Measurements from ENCODE around the gene PAX4.

PAX4 gene

GRCh38 chr7:127629268-127629854, 11.4 kb upstream of the PAX4 start:
- DNase-seq (ENCODE audit: low spot score), result peak; percentile 65

- DNase-seq (ENCODE audit: low spot score), result no peak
These were observed 10.5 kb upstream of the PAX4 start for GRCh38 chr7:127628445-127628844.

GRCh38 chr7:127625331-127625730, 7.4 kb upstream of the PAX4 start:
- no peak for DNase-seq (ENCODE audit: low spot score)

GRCh38 chr7:127620406-127621233, 2.7 kb upstream of the PAX4 start:
- DNase-seq (ENCODE audit: low spot score), result no peak

GRCh38 chr7:127619681-127620405, 1.9 kb upstream of the PAX4 start:
- no peak for DNase-seq (ENCODE audit: low spot score)

- DNase-seq (ENCODE audit: low spot score), result no peak
These were observed 833 bp upstream of the PAX4 start for GRCh38 chr7:127618775-127619174.

GRCh38 chr7:127616724-127617123, 1.2 kb downstream of the PAX4 start:
- DNase-seq (ENCODE audit: low spot score), result no peak

- DNase-seq (ENCODE audit: low spot score), result no peak
These were observed 5.7 kb downstream of the PAX4 start for GRCh38 chr7:127612263-127612662.

GRCh38 chr7:127609297-127609696, 8.6 kb downstream of the PAX4 start:
- DNase-seq (ENCODE audit: low spot score), result no peak

DNA sequence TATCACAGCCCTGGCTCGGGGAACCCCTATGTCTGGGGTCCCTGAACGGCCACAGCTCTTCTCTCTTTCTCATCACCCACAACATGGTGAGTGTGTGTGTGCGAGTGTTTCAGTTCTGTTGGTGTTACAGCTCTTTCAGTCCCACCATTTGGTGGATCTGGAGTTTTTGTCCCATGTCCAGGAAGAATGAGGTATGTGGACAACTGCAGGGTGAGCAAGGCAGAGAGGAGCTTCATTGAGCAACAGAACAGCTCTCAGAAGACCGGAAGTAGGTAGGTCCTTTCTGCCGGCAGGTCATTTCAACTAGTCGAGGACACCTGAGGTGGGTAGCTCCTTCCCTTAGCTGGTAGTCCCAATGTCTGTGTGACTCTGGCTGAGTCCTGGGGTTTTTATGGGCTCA, 9.5 kb downstream of the PAX4 start:
- DNase-seq (ENCODE audit: low spot score), result no peak

DNA sequence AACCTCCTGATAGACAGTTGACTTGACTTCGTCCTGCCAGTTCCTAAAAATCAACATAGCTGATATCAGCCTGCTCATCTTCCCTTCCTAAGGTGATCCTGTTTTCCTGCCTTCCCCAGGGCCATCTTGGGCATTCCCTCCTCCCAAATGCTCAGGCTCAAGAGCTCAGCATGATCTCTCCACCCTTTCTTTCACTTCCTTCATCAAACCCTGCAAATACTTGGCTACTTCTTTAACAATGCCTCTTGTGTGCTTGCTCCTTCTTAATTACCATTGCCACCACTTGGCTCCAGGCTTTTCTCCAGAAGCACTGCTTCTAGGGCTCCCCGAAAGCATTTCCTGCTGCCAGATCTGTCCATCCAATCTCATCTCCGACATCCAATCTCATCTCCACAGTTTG, 17.1 kb downstream of the PAX4 start:
- no peak for DNase-seq (ENCODE audit: low spot score)

GRCh38 chr7:127598318-127598717, 19.6 kb downstream of the PAX4 start:
- no peak for DNase-seq (ENCODE audit: low spot score)

DNA sequence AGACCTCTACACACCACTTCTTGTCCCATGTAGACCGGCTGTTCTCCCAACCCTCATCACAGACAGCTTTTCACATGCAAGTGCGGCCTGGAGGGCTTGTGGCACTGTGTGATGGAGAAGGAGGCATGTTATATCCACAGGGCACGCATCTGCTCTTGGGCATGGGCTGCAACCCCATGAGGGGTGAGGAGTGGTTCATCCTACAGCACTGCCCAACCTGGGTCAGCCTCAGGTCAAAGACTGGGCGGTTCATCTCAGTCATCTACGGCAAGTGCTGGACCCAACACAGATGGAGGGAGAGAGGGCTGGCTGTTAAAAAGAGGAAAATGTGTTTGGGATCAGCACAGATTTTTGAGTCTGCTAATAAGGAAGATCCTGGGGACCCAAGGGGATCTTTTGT, 22.2 kb downstream of the PAX4 start:
- DNase-seq (ENCODE audit: low spot score), result no peak

DNA sequence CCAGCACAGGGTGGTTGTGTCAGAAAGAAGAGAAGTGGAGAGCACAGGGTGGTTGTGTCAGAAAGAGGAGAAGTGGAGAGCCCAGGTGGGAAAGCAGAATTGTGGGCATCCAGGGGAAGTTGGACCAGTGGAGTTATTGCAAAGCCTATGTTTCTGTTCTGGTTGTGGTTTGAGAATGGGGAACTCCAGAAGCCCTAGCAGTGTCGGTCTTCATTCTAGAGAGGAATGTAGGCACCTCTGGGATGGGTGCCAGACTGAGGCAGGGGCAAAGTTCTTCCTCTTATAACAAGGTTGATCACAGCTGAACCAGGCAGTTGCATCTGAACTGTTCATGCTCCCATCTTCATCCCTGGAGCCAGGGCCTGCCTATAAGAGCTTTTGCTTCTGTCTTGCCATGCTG, 23.5 kb downstream of the PAX4 start:
- no peak for DNase-seq (ENCODE audit: low spot score)

GRCh38 chr7:127592550-127592949, 25.4 kb downstream of the PAX4 start:
- no peak for DNase-seq (ENCODE audit: low spot score)

- no peak for DNase-seq (ENCODE audit: low spot score)
These were observed 26.4 kb downstream of the PAX4 start for GRCh38 chr7:127591591-127591990.

DNA sequence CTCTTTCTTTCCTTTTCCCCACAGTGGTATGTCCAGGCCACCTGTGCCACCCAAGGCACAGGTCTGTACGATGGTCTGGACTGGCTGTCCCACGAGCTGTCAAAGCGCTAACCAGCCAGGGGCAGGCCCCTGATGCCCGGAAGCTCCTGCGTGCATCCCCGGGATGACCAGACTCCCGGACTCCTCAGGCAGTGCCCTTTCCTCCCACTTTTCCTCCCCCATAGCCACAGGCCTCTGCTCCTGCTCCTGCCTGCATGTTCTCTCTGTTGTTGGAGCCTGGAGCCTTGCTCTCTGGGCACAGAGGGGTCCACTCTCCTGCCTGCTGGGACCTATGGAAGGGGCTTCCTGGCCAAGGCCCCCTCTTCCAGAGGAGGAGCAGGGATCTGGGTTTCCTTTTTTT, 26.8 kb downstream of the PAX4 start:
- no peak for DNase-seq (ENCODE audit: low spot score)

- no peak for DNase-seq (ENCODE audit: low spot score)
These were observed 28.0 kb downstream of the PAX4 start for GRCh38 chr7:127589896-127590295.

- peak; percentile 79 for DNase-seq (ENCODE audit: low spot score)
These were observed 29.1 kb downstream of the PAX4 start for GRCh38 chr7:127588697-127589482.

DNA sequence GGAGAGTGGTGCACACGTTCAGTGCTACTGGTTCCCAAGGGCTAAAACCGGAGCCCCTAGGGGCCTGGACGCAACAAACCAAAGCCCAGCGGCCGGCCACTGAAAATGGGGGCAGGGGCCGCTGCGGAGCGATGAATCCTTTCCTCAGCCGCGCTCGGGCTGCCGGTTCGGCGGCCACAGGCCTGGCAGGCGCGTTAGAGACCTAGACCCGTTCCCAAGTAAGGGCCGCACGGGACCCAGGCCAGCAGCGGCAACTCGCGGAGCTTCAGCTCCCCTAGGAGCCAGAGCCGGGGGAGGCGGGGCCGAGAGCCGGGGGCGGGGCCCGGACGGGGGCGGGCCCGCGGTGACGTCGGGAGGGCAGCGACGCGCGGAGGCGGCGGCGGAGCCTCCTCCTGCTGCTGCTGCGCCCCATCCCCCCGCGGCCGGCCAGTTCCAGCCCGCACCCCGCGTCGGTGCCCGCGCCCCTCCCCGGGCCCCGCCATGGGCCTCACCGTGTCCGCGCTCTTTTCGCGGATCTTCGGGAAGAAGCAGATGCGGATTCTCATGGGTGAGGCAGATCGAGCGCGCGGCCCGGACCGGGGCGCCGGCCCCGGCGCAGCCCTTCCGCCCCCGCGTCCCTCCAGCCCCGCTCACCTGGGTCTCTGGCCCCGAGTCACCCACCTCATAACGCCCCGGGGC, 29.8 kb downstream of the PAX4 start, which contains the start of gene ARF5:
TSS of gene ARF5 (plus strand) at position 393 of the 678 bp plus-strand sequence. CDS start at position 481, 88 bp downstream.
- peak; percentile 76 for DNase-seq (ENCODE audit: low spot score)

DNA sequence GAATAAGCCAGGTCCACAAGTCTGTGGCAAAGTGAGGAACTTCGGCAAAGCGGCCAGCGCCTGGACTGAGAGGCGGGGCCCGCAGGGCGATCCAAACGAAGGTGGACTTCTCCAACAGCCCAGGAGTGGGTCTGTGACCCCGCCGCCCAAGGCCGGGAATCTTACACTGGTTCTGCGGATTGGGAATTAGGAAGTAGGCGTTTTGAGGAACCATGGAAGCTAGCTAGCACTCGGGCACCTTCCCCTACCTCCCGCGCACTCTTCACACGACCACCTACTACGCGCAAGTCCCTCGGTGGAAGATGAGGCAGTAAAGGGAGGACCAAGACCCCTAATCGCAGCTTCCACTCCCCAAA, 30.3 kb downstream of the PAX4 start:
- no peak for DNase-seq (ENCODE audit: low spot score)

All from SK-N-DZ (cell line).